Stomach (tissue), 9 donors: ENCODE measurements around the gene SETD4. TPM values are rescaled to one million over a fixed set of nuclear protein-coding genes. Genes with fewer than 3 reads are reported as not detected.
A peak's percentile ranks its signal among the peaks of the same experiment; 100 is the strongest.

Source experiments
- DNase-seq, 2 donors: peaks; one replicate each; pipeline versions ENCODE4 v3.0.0 to v3.0.0-alpha.2; 2013 to 2019
- H3K27ac ChIP-seq, 5 donors: fragments of 200-600 bp in 4 of 5; sonication (generic) in 4 of 5; one replicate each; pipeline ENCODE4 v1.5.1; 2013 to 2019; ENCODE audit warnings: mild to moderate bottlenecking in 1 of 5, moderate library complexity in 1 of 5
- H3K27me3 ChIP-seq, 3 donors: fragments of 200-600 bp; sonication (generic); one replicate each; pipeline ENCODE4 v1.5.1; 2017 to 2019; ENCODE audit warnings: mixed run types in 1 of 3
- H3K36me3 ChIP-seq, 4 donors: fragments of 200-600 bp; sonication (generic); 1 replicate in 3 of 4; 2 replicates in 1 of 4; pipeline ENCODE4 v1.5.1; 2016 to 2019
- H3K4me1 ChIP-seq, 4 donors: fragments of 200-600 bp; sonication (generic); one replicate each; pipeline ENCODE4 v1.5.1; 2016 to 2019
- H3K4me3 ChIP-seq, 4 donors: fragments of 200-600 bp; sonication (generic) in 3 of 4; one replicate each; pipeline ENCODE4 v1.5.1; 2016 to 2019; ENCODE audit warnings: mild to moderate bottlenecking in 1 of 4
- H3K9me3 ChIP-seq, 4 donors: fragments of 200-600 bp; sonication (generic); one replicate each; pipeline ENCODE4 v1.5.1; 2016 to 2019
- EP300 ChIP-seq: sonication (generic); formaldehyde crosslinking; IDR thresholded peaks from one replicate; pipeline ENCODE4 v1.6.1; 2017; ENCODE audit warnings: antibody characterized with exemption
- POLR2A ChIP-seq, 4 donors: fragments of 450-650 bp; IDR thresholded peaks; one replicate each; pipeline ENCODE4 v1.6.1; 2016; ENCODE audit warnings: antibody characterized with exemption in 4 of 4, control low read depth in 2 of 4, mild to moderate bottlenecking in 1 of 4, moderate library complexity in 1 of 4
- POLR2AphosphoS5 ChIP-seq, 3 donors: sonication (generic); formaldehyde crosslinking; IDR thresholded peaks; one replicate each; pipeline ENCODE4 v1.6.1; 2016; ENCODE audit warnings: antibody characterized with exemption in 3 of 3
- WGBS, 5 donors: extraction: QIAGEN DNeasy Blood & Tissue Kit in 3 of 5; methylation state at CpG; one replicate each; pipeline versions ENCODE4 v1.1.5 to v1.1.7; 2013 to 2018; 5-methylcytosine and 5-hydroxymethylcytosine counted together
- intact Hi-C: fragments of 100-400 bp; cut with DNase I; formaldehyde crosslinking; loops from one replicate; pipeline ENCODE4 v1.15.1; 2023; ENCODE audit warnings: low total_unique reads
- polyA plus RNA-seq, 3 donors: library from polyadenylated mRNA; stranded (reverse); fragments of 200-250 nt; gene quantifications; one replicate each; pipeline ENCODE4 v1.2.3, GENCODE V29; 2013
- total RNA-seq, 5 donors: library from RNA; depleted of rRNA; stranded (reverse); fragments of >200 nt; gene quantifications; one replicate each; pipeline versions ENCODE4 v1.1.0 to v1.2.3, GENCODE V29; 2014 to 2016
- TF ChIP-seq, protein P1 (sequence below), 7 experiments: fragments of 450-650 bp in 4 of 7; fragments of 200-600 bp in 3 of 7; sonication (generic) in 3 of 7; IDR thresholded peaks; one replicate each; pipeline ENCODE4 v1.5.1; 2016 to 2019; ENCODE audit warnings: antibody characterized with exemption in 7 of 7, control low read depth in 2 of 7, mild to moderate bottlenecking in 1 of 7
- donor health status: healthy with polysubstance abuse.
- donor health status: Bipolar disorder and iron deficiency.
- donor health status: healthy.

SETD4 gene
- total and polyA plus RNA-seq, 8 donors, result 6.9 to 87.5 (median 25.5) TPM

DNA sequence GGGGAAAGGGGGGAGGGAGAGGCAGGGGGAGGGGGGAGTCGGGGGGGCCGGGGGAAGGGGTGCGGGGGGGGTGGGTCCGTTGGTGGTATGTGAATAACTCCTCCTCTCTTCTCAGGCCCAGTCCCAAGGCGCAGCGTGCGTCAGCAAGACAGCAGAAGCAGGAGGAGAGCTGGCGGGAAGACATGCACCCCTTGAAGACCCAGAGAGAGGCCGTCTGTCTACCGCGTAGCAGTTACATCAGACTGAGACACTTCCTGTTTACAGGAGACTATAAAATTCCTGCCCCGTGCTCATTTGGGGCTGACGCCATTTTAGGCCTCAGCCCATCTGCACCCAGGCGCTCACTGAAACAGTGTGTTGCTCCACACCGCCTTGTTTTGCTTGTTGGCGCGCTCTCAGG is 55.3 kb downstream of the SETD4 start:
- DNase-seq, result no peak
- Histone ChIP-seq H3K4me1 (peaks cover 0 to 7% (median 0%) of the 10 kb centered on the region in 4 donors), H3K27me3 (no peaks in the 10 kb centered on the region), H3K36me3 (no peaks in the 10 kb centered on the region), H3K4me3 (peak overlapping the region in 2 of 4 donors; percentile 2 to 7), H3K27ac (peak overlapping the region in 2 of 5 donors; percentile 22 to 27), H3K9me3 (no peaks in the 10 kb centered on the region)
- intact Hi-C loops, result no loop called here
- TF ChIP-seq POLR2A (IDR thresholded peaks at IDR 0.05) (no peak), POLR2AphosphoS5 (IDR thresholded peaks at IDR 0.05) (no peak), EP300 (no peak)
- TF ChIP-seq, protein P1, sequence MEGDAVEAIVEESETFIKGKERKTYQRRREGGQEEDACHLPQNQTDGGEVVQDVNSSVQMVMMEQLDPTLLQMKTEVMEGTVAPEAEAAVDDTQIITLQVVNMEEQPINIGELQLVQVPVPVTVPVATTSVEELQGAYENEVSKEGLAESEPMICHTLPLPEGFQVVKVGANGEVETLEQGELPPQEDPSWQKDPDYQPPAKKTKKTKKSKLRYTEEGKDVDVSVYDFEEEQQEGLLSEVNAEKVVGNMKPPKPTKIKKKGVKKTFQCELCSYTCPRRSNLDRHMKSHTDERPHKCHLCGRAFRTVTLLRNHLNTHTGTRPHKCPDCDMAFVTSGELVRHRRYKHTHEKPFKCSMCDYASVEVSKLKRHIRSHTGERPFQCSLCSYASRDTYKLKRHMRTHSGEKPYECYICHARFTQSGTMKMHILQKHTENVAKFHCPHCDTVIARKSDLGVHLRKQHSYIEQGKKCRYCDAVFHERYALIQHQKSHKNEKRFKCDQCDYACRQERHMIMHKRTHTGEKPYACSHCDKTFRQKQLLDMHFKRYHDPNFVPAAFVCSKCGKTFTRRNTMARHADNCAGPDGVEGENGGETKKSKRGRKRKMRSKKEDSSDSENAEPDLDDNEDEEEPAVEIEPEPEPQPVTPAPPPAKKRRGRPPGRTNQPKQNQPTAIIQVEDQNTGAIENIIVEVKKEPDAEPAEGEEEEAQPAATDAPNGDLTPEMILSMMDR (IDR thresholded peaks at IDR 0.05), result no peak
- 73 to 89% (median 83%) methylated on average over 10 to 17 of the region's 17 CpGs for WGBS, 5 donors

DNA sequence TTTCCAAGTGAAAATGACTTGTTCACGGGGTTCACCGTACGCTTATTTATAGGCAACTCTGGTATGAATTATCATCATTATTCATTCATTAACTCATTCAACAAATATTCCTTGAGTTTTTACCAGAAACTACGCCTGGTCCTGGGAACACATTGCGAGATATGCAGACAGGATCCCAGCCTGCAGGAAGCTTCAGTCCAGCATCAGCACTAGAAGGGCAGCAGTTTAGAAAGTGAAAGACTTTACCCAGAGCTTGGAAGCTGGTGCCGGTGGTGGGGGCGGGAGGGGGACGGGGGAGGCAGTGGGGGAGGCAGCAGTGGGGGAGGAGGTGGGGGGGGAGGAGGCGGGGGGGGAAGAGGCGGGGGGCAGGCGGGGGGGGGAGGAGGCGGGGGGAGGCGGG is 55.9 kb downstream of the SETD4 start:
- Histone ChIP-seq H3K27me3 (no peaks in the 10 kb centered on the region), H3K27ac (no peak overlapping the region), H3K36me3 (no peaks in the 10 kb centered on the region), H3K4me1 (peaks cover 0 to 7% (median 0%) of the 10 kb centered on the region in 4 donors), H3K4me3 (no peak overlapping the region), H3K9me3 (no peaks in the 10 kb centered on the region)
- DNase-seq, result no peak
- WGBS, 5 donors, result 54 to 72% (median 65%) methylated on average over 5 to 8 of the region's 13 CpGs
- intact Hi-C loops, result no loop called here
- TF ChIP-seq EP300, result no peak
- TF ChIP-seq, protein P1 (IDR thresholded peaks at IDR 0.05), result no peak
- TF ChIP-seq POLR2A (IDR thresholded peaks at IDR 0.05), result no peak
- TF ChIP-seq POLR2AphosphoS5 (IDR thresholded peaks at IDR 0.05), result no peak

DNA sequence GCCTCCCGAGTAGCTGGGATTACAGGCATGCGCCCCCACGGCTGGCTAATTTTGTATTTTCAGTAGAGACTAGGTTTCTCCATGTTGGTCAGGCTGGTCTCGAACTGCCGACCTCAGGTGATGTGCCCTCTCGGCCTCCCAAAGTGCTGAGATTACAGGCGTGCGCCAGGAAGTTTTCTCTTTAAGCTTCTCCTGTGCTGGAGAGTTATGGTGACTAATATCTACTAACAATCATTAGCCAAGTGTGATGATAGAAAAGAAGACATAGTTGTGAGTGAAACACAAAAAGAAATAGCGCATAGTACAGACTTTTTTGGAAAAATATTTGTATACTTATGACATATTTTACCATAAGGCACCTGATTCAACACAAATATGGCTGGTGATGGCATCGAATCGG is 56.5 kb downstream of the SETD4 start:
- no peaks in the 10 kb centered on the region for H3K36me3 ChIP-seq
- TF ChIP-seq, protein P1 (IDR thresholded peaks at IDR 0.05), result no peak
- TF ChIP-seq POLR2AphosphoS5 (IDR thresholded peaks at IDR 0.05) (no peak), EP300 (no peak), POLR2A (IDR thresholded peaks at IDR 0.05) (no peak)
- peaks cover 0 to 7% (median 0%) of the 10 kb centered on the region in 4 donors for H3K4me1 ChIP-seq
- intact Hi-C loops, result no loop called here
- H3K4me3 ChIP-seq, result no peak overlapping the region
- no peak overlapping the region for H3K27ac ChIP-seq
- H3K27me3 ChIP-seq, result no peaks in the 10 kb centered on the region
- DNase-seq, result no peak
- H3K9me3 ChIP-seq, result no peaks in the 10 kb centered on the region
- WGBS, 5 donors, result 91 to 96% (median 96%) methylated on average over 11 of the region's 11 CpGs

DNA sequence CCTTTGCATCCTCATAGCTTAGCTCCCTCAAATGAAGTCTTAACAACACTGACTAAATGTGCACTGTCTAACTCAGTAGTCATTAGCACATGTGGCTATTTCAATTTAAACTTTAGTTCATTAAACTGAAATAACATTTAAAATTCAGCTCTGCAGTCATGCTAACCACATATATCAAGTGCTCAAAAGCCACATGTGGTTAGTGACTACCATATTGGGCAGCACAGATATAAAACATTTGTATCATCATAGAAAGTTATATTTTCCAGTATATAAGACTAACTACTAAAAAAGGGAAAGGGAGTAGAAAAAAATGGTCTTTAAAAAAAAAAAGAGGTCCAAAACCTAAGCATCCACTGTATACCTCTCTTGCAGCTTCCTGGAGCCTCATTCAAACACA is 64.1 kb downstream of the SETD4 start:
- H3K27ac ChIP-seq, result no peak overlapping the region
- TF ChIP-seq EP300 (no peak), POLR2A (IDR thresholded peaks at IDR 0.05) (no peak), POLR2AphosphoS5 (IDR thresholded peaks at IDR 0.05) (no peak)
- TF ChIP-seq, protein P1 (IDR thresholded peaks at IDR 0.05), result no peak
- DNase-seq, result no peak
- H3K27me3 ChIP-seq, result peaks cover 0 to 20% (median 0%) of the 10 kb centered on the region in 3 donors
- H3K4me3 ChIP-seq, result no peak overlapping the region
- H3K9me3 ChIP-seq, result no peaks in the 10 kb centered on the region
- H3K4me1 ChIP-seq, result peaks cover 0 to 11% (median 0%) of the 10 kb centered on the region in 4 donors
- H3K36me3 ChIP-seq, result no peaks in the 10 kb centered on the region
- intact Hi-C loops, result no loop called here
